Measurements from ENCODE around the gene HEXA.
A peak's percentile ranks its signal among the peaks of the same experiment; 100 is the strongest.

Gene HEXA

GRCh38 chr15:72319985-72320671, 55.7 kb downstream of the HEXA start, which contains the start of gene CELF6:
Gene CELF6 (minus strand): TSS chr15:72320157. CDS start chr15:72319874, 283 bp downstream.
- DNase-seq (ENCODE audit: low read depth in 3 of 3), result peak; percentile 45 to 59 (median 53)

- peak in 2 of 3 experiments; percentile 3 to 8 for DNase-seq (ENCODE audit: low read depth in 3 of 3)
Measured at GRCh38 chr15:72319360-72319984, 56.3 kb downstream of the HEXA start.

GRCh38 chr15:72318408-72318942, 57.3 kb downstream of the HEXA start:
- no peak for DNase-seq (ENCODE audit: low read depth in 3 of 3)

GRCh38 chr15:72315706-72316370, 60.0 kb downstream of the HEXA start:
- DNase-seq (ENCODE audit: low read depth in 3 of 3), result no peak

- DNase-seq (ENCODE audit: low read depth in 3 of 3), result no peak
Measured at GRCh38 chr15:72313881-72314280, 61.9 kb downstream of the HEXA start.

GRCh38 chr15:72313448-72313840, 62.4 kb downstream of the HEXA start:
- no peak for DNase-seq (ENCODE audit: low read depth in 3 of 3)

GRCh38 chr15:72312605-72313447, 63.0 kb downstream of the HEXA start:
- peak in 2 of 3 experiments; percentile 31 to 36 for DNase-seq (ENCODE audit: low read depth in 3 of 3)

- no peak for DNase-seq (ENCODE audit: low read depth in 3 of 3)
Measured at GRCh38 chr15:72307026-72307425, 68.8 kb downstream of the HEXA start.

GRCh38 chr15:72306211-72306785, 69.5 kb downstream of the HEXA start:
- DNase-seq (ENCODE audit: low read depth in 3 of 3), result peak in 1 of 3 experiments; percentile 9

- DNase-seq (ENCODE audit: low read depth in 3 of 3), result no peak
Measured at GRCh38 chr15:72304596-72304995, 71.2 kb downstream of the HEXA start.

GRCh38 chr15:72302955-72303354, 72.9 kb downstream of the HEXA start:
- DNase-seq (ENCODE audit: low read depth in 3 of 3), result no peak
